T-helper 1 cell treated with Interleukin-12 subunit alpha and Interleukin-12 subunit beta and Interleukin-4 antibody, amounts not matched to agents 30 μg/mL and 1 μg/mL, for 36 hours (primary cell): ENCODE measurements around the gene ADARB2.

Experiments used
- H3K27ac Mint-ChIP-seq: one replicate; pipeline ENCODE4 v1.8.0; 2021; ENCODE audit warnings: mild to moderate bottlenecking, mixed read lengths
- H3K27me3 Mint-ChIP-seq: one replicate; pipeline ENCODE4 v1.8.0; 2021; ENCODE audit warnings: low read depth, mixed read lengths
- H3K36me3 Mint-ChIP-seq: one replicate; pipeline ENCODE4 v1.8.0; 2021; ENCODE audit warnings: low read depth, mixed read lengths
- H3K4me1 Mint-ChIP-seq: one replicate; pipeline ENCODE4 v1.8.0; 2021; ENCODE audit warnings: low read depth, mixed read lengths
- H3K4me3 Mint-ChIP-seq: one replicate; pipeline ENCODE4 v1.8.0; 2021; ENCODE audit warnings: mild to moderate bottlenecking, moderate library complexity, mixed read lengths
- H3K9me3 Mint-ChIP-seq: one replicate; pipeline ENCODE4 v1.8.0; 2021; ENCODE audit warnings: mixed read lengths

The ADARB2 gene

GRCh38 chr10:1310271-1310789 is 427.0 kb downstream of the ADARB2 start:
- Mint-ChIP-seq H3K4me1 (no peaks in the 10 kb centered on the region), H3K36me3 (no peaks in the 10 kb centered on the region), H3K27ac (no peak overlapping the region), H3K9me3 (peaks cover 4% of the 10 kb centered on the region), H3K27me3 (no peaks in the 10 kb centered on the region), H3K4me3 (no peak overlapping the region)

GRCh38 chr10:1309617-1310270 is 427.6 kb downstream of the ADARB2 start:
- H3K9me3 Mint-ChIP-seq = peaks cover 4% of the 10 kb centered on the region
- H3K4me3 Mint-ChIP-seq = no peak overlapping the region
- no peaks in the 10 kb centered on the region for H3K36me3 Mint-ChIP-seq
- H3K27ac Mint-ChIP-seq = no peak overlapping the region
- no peaks in the 10 kb centered on the region for H3K4me1 Mint-ChIP-seq
- no peaks in the 10 kb centered on the region for H3K27me3 Mint-ChIP-seq

- Mint-ChIP-seq H3K4me1 (no peaks in the 10 kb centered on the region), H3K36me3 (no peaks in the 10 kb centered on the region), H3K9me3 (peaks cover 4% of the 10 kb centered on the region), H3K27ac (no peak overlapping the region), H3K27me3 (no peaks in the 10 kb centered on the region), H3K4me3 (no peak overlapping the region)
These were observed 428.2 kb downstream of the ADARB2 start for GRCh38 chr10:1308962-1309616.

- Mint-ChIP-seq H3K4me3 (no peak overlapping the region), H3K27ac (no peak overlapping the region), H3K9me3 (peaks cover 4% of the 10 kb centered on the region), H3K36me3 (no peaks in the 10 kb centered on the region), H3K27me3 (no peaks in the 10 kb centered on the region), H3K4me1 (no peaks in the 10 kb centered on the region)
These were observed 429.0 kb downstream of the ADARB2 start for GRCh38 chr10:1308173-1308961.

- Mint-ChIP-seq H3K36me3 (no peaks in the 10 kb centered on the region), H3K27me3 (peaks cover 7% of the 10 kb centered on the region), H3K4me3 (no peak overlapping the region), H3K4me1 (peaks cover 2% of the 10 kb centered on the region), H3K27ac (no peak overlapping the region), H3K9me3 (no peaks in the 10 kb centered on the region)
These were observed 436.2 kb downstream of the ADARB2 start for GRCh38 chr10:1301143-1301542.

- no peaks in the 10 kb centered on the region for H3K36me3 Mint-ChIP-seq
- H3K9me3 Mint-ChIP-seq = no peaks in the 10 kb centered on the region
- peaks cover 2% of the 10 kb centered on the region for H3K4me1 Mint-ChIP-seq
- no peak overlapping the region for H3K27ac Mint-ChIP-seq
- peaks cover 7% of the 10 kb centered on the region for H3K27me3 Mint-ChIP-seq
- no peak overlapping the region for H3K4me3 Mint-ChIP-seq
These were observed 437.1 kb downstream of the ADARB2 start for GRCh38 chr10:1300218-1300617.

GRCh38 chr10:1299041-1299726 is 438.1 kb downstream of the ADARB2 start:
- H3K9me3 Mint-ChIP-seq = no peaks in the 10 kb centered on the region
- no peak overlapping the region for H3K4me3 Mint-ChIP-seq
- H3K4me1 Mint-ChIP-seq = peaks cover 2% of the 10 kb centered on the region
- no peaks in the 10 kb centered on the region for H3K36me3 Mint-ChIP-seq
- peaks cover 7% of the 10 kb centered on the region for H3K27me3 Mint-ChIP-seq
- H3K27ac Mint-ChIP-seq = no peak overlapping the region

GRCh38 chr10:1297566-1298301 is 439.6 kb downstream of the ADARB2 start:
- Mint-ChIP-seq H3K4me3 (no peak overlapping the region), H3K9me3 (no peaks in the 10 kb centered on the region), H3K4me1 (peaks cover 2% of the 10 kb centered on the region), H3K36me3 (no peaks in the 10 kb centered on the region), H3K27ac (no peak overlapping the region), H3K27me3 (peaks cover 12% of the 10 kb centered on the region)

GRCh38 chr10:1295756-1296480 is 441.4 kb downstream of the ADARB2 start:
- Mint-ChIP-seq H3K27me3 (peaks cover 12% of the 10 kb centered on the region), H3K27ac (no peak overlapping the region), H3K9me3 (no peaks in the 10 kb centered on the region), H3K36me3 (no peaks in the 10 kb centered on the region), H3K4me1 (peaks cover 2% of the 10 kb centered on the region), H3K4me3 (no peak overlapping the region)

GRCh38 chr10:1294748-1295147 is 442.6 kb downstream of the ADARB2 start:
- Mint-ChIP-seq H3K4me3 (no peak overlapping the region), H3K27ac (no peak overlapping the region), H3K36me3 (no peaks in the 10 kb centered on the region), H3K27me3 (peaks cover 5% of the 10 kb centered on the region), H3K9me3 (no peaks in the 10 kb centered on the region), H3K4me1 (peaks cover 2% of the 10 kb centered on the region)

GRCh38 chr10:1293636-1294435 is 443.5 kb downstream of the ADARB2 start:
- H3K27me3 Mint-ChIP-seq = peaks cover 5% of the 10 kb centered on the region
- no peaks in the 10 kb centered on the region for H3K9me3 Mint-ChIP-seq
- H3K4me3 Mint-ChIP-seq = no peak overlapping the region
- no peaks in the 10 kb centered on the region for H3K36me3 Mint-ChIP-seq
- no peak overlapping the region for H3K27ac Mint-ChIP-seq
- peaks cover under 1% of the 10 kb centered on the region for H3K4me1 Mint-ChIP-seq

GRCh38 chr10:1293157-1293556 is 444.2 kb downstream of the ADARB2 start:
- H3K27ac Mint-ChIP-seq = no peak overlapping the region
- no peaks in the 10 kb centered on the region for H3K9me3 Mint-ChIP-seq
- H3K36me3 Mint-ChIP-seq = no peaks in the 10 kb centered on the region
- H3K27me3 Mint-ChIP-seq = peaks cover 5% of the 10 kb centered on the region
- no peaks in the 10 kb centered on the region for H3K4me1 Mint-ChIP-seq
- no peak overlapping the region for H3K4me3 Mint-ChIP-seq

GRCh38 chr10:1292611-1293031 is 444.7 kb downstream of the ADARB2 start:
- no peaks in the 10 kb centered on the region for H3K36me3 Mint-ChIP-seq
- H3K4me3 Mint-ChIP-seq = no peak overlapping the region
- H3K4me1 Mint-ChIP-seq = no peaks in the 10 kb centered on the region
- H3K9me3 Mint-ChIP-seq = no peaks in the 10 kb centered on the region
- H3K27ac Mint-ChIP-seq = no peak overlapping the region
- H3K27me3 Mint-ChIP-seq = peaks cover 5% of the 10 kb centered on the region
